NCI-H345 treated with DMSO at 0.1 percent for 48 hours (cell line): ENCODE data around the gene NOX3.
"Not testable (repeated sequence)": the region's sequence is repeated elsewhere in the genome, so short reads cannot be mapped to it uniquely, and the experiment has no call there.

Experiments used
- DNase-seq: peaks from one replicate; lab custom pipeline; 2025; ENCODE audit not compliant: unreplicated experiment; lab: John Stamatoyannopoulos, UW

The NOX3 gene

DNA sequence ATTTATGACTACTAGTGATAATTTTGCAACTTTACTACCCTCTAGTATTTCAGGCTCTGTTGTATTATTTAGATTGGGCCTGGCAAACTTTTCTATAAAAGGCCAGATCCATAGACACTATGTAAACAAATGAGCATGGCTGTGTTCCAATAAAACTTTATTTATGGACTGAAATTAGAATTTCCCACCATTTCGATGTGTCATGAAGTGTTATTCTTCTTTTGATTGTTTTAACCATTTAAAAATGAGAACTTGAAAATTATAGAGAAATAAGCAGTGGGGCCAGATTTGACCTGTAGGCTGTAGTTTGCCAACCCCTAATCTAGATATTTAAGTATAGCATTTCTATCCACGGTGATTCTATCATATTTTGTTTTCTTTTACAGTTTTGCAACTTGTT, 79.8 kb downstream of the NOX3 start:
- DNase-seq, result no peak

DNA sequence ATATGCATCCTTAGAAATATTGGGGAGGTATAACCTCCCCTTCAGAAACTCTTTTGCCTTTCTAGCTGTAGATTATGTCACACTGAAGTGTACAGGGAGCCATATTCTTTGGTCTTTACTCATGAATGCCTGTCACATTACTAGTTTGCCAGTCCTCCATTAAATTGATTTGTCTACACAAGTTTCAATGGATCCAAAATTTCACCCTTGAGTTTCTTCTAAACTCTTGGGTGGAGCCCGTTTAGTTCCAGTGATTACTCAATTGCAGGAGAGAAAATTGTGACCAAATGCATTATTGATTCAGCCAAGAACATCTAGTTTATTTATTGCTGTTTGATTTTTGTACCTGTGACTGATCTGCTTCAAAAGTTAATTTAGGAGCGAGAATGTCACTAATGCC, 81.0 kb downstream of the NOX3 start:
- DNase-seq, result no peak

DNA sequence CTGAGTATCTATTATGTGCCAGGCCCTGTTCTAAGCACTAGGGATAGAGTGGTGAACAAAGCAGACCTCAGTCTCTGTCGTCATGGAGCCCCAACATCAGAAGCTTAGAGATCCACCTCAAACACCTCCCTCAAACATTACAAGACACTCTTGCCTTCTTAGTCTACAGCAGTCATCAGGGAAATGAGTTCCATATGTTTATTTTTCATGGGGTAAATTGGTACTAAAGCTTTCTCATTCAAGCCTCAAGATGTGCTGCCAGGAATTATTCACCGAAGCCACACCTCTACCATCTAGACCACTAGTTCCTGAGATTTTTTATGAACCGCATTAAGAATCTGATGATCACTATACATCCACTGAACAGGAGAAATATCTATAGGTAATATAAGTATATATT, 82.4 kb downstream of the NOX3 start:
- DNase-seq, result no peak

DNA sequence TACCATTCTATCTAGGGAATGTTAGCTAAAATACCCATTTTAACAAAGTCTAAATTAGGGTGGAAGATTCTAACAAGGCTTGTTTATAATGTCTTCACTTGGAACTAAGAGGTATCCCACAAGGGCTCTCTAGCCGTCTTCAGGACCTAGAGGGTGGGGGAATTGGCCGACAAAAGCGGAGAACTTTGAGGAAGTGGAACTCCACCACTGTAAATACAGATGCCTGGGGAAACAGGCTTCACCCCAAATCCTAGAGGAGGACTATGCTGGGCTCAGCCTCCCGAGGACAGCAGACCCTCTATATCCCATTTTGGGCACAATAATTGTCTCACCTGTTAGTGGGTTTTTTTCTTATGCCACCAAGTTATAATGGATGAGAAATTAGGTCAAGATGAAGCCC, 83.4 kb downstream of the NOX3 start:
- DNase-seq, result no peak

DNA sequence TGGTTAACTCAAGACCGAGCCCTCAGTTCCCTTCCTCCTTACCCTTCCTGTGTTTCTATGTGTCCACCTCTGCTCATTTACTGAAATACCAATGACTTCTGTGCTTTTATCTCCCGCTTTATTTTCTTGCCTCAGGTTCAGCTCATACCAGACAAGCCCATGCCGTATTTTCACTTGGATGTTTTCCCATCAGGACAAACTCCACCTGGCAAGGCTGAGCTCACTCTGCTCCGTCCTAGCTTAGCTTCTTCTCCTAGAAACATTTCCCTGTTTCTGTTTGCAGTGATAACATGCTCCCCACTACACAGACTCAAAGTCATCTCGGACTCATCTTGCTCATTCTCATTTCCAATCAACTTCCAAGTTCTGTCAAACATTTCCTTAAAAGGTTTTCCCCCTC, 84.4 kb downstream of the NOX3 start:
- DNase-seq, result no peak

DNA sequence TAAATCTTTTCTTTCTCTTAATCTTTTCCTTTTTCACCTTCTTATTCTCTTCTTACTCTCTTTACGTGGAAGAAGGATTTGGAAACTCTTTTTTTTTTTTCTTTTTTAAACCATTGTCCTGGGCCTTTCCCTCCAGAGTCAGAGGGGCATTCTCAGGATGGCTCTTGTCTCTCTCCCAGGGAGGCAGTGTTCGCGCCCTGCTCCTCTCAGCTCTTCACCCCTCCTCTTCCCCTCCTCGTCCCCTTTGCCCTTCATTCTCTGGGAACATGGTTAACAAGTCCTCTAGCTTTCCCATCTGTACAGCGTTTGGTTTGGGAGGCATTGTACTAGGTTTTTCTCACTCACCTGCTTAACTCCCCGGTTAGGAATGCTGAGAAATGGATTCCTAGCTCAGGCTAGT, 89.3 kb downstream of the NOX3 start:
- DNase-seq, result no peak

DNA sequence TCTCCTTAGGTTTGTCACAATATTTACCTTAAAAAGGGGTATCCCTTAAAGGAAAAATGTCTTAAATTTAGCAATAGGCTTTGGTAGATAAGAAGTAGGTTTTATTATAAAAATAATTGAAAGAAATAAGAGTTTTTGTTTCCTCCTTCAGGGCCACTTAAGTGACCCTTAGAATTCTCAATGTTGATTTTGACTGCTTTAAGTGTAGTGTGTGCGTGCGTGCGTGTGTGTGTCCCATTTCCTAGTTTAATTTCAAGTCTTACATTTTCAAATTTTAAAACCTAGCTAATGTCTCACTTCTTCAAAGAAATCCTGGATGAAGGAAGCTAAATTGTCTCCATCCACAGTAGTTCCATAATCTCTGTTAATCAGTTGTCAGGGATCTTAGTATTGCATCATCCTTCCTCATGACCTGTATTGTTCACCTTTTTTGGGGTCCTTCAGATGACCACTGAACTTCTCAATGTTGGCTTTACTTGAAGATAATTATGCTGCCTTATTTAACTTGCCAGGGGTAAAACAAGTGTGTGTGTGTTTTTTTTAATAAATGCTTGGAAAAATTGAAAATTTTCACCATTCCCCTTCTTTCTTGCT, 90.7 kb downstream of the NOX3 start:
- DNase-seq, result no peak

DNA sequence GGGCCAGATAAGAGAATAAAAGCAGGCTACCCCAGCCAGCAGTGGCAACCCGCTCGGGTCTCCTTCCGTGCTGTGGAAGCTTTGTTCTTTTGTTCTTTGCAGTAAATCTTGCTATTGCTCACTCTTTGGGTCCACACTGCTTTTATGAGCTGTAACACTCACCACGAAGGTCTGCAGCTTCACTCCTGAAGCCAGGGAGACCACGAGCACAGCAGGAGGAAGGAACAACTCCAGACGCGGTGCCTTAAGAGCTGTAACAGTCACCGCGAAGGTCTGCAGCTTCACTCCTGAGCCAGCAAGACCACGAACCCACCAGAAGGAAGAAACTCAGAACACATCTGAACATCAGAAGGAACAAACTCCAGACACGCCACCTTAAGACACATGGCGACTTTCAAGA, 91.6 kb downstream of the NOX3 start:
- DNase-seq, result not testable (repeated sequence)

DNA sequence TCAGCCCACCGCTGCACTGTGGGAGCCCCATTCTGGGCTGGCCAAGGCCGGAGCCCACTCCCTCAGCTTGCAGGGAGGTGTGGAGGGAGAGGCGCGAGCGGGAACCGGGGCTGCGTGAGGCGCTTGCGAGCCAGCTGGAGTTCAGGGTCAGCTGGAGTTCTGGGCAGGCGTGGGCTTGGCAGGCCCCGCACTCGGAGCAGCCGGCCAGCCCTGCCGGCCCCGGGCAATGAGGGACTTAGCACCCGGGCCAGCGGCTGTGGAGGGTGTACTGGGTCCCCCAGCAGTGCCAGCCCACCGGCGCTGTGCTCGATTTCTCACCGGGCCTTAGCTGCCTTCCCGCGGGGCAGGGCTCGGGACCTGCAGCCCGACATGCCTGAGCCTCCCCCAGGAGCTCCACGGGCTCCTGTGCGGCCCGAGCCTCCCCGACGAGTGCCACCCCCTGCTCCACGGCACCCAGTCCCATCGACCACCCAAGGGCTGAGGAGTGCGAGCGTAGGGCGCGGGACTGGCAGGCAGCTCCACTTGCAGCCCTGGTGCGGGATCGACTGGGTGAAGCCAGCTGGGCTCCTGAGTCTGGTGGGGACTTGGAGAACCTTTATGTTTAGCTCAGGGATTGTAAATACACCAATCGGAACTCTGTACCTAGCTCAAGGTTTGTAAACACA, 92.5 kb downstream of the NOX3 start:
- DNase-seq, result not testable (repeated sequence)

DNA sequence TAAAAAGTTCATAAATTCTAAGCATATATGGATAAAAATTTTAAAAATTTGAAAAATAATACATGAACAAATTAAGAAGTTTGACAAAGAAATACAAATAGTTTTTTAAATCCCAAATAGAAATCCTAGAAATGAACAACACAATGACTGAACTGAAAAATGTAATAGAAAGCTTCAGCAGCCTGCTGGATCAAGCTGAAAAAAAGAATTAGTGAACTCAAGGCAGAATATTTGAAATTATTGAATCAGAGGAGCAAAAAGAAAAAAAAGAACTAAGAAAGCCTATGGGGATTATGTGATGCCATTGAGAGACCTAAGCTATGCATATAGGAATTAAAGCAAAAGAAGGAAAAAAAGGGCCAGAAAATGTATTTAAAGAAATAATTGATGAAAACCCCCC, 101.5 kb downstream of the NOX3 start:
- no peak for DNase-seq

DNA sequence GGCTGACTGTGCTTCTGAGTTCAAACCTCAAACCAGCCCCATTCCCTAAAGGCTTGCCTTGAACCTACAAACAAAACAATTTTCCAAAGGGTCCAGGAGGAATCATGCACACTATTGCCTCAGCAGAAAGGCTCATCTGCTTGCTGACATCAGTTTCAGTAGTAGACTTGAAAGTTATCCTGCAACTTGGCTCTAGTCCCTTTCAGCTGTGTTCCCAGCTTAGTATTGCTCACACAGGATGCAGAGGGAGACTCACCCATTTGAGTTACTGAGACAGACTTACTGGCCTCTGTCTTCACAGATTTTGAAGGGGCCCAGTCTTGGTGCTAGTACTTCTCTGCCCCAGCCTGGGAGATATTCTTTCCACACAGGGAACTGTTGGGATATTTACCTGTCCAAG, 102.8 kb downstream of the NOX3 start:
- DNase-seq, result no peak

DNA sequence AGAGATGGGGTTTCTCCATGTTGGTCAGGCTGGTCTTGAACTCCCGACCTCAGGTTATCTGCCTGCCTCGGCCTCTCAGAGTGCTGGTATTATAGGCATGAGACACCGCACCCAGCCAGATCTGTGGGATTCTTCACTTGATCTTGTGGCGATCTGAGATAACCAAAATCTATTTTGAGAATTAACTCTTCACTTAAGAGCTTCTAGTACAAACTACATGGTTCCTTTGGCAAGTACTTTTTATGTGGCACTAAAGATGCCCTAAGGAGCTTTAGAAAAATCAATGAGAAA, 103.6 kb downstream of the NOX3 start:
- DNase-seq, result no peak

DNA sequence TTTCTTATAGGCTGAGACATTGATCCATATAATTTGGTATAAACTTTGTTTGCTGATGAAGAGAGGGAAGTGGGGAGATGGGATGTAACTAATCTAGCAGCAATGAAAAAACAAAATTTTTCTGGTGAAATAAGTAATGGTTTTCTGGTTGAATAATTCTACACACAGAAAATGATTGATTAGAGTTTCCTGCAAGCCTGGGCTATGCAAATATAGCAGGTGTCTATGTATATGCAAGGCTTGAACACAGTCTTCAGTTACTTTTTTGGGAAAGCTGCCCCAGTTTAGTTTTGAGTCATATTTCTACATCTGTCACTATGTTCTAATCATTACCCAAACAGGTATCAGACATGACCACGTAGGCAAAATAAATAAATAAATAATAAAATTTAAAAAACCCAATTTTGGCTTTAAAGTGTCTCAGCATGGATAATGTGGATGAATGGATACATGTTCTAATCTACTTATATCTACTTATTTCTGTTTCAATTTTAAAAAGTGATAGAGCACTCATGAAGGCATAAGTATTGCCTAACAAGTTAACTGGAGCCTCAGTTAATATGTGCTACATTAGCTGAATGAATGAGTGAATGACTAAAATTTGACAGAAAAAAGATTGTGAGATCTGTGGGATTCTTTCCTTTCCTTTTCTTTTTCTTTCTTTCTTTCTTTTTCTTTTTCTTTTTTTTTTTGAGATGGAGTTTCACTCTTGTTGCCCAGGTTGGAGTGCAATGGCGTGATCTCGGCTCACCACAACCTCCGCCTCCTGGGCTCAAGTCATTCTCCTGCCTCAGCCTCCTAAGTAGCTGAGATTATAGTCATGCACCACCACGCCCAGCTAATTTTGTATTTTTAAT, 104.1 kb downstream of the NOX3 start:
- no peak for DNase-seq

DNA sequence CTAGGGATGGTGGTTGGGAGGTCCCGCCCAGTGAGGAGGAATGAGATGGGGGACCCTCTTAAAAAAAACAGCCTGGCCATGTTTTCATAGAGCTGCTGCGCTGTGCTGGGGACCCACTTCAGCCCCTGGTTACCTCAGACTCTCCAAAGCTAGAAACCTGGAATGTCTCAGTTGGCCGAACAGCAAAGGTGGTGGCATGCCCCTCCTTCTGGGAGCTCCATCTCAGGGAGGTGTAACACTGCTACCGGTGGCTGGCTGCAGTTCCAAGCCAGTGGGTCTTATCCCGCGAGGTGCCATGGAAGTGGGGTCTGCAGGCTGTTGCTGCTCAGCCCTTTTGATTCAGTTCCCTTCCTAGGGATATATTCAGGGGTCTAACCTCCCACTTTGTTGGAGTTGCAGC, 105.7 kb downstream of the NOX3 start:
- no peak for DNase-seq

DNA sequence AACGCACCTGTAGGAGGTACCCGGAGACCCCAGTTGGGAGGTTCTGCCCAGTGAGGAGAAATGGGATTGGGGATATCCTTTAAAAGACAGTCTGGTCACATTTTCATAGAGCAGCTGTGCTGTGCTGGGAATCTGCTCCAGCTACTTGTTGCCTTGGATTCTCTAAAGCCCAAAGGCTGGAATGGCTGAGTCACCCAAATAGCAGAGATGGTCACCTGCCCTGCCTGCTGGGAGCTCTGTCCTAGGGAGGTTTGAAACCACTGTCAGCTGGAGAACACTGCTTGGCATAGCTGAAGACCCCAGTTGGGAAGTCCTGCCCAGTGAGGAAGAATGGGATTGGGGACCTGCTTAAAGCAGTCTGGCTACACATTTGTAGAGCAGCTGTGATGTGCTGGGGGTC, 106.5 kb downstream of the NOX3 start:
- no peak for DNase-seq

DNA sequence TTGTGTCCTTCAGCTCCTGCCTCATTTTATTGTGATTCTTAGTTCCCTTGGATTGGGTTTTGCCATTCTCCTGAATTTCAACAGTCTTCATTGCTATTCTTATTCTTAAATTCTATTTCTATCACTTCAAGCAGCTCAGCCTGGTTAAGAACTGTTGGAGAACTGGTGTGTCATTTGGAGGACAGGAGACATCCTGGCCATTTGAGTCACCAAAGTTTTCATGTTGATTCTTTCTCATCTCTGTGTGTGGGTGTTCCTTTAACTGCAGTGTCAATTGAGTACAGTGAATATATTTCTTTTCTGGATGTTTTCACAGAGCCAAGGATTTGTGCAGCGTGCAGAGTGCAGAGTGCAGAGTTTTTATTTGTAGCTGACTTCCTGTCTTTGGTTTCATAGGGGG, 107.8 kb downstream of the NOX3 start:
- no peak for DNase-seq

DNA sequence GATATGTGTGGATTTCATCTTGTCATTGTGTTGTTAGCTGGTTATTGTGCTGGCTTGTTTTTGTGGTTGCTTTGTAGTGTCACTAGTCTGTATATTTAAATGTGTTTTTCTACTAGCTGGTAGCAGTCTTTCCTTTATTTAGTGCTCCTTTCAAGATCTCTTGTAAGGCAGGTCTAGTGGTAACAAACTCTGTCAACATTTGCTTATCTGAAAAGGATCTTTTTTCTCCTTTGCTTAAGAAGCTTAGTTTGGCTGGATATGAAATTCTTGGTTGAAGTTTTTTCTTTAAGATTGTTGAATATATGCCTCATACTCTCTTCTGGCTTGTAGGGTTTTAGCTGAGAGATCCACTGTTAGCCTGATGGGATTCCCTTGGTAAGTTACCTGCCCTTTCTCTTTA, 108.7 kb downstream of the NOX3 start:
- no peak for DNase-seq
